OCI-LY7 (cell line): ENCODE measurements around the gene CCDC92. TPM values are rescaled to one million over a fixed set of nuclear protein-coding genes. Genes with fewer than 3 reads are reported as not detected.

Experiments
- BruUV-seq: library from RNA; stranded (reverse); fragments of 400-500 nt; replicated peaks from 2 replicates; lab custom pipeline; 2021; lab: Mats Ljungman, UMichigan
- CTCF ChIA-PET: fragments of 300-600 bp; sonication (Branson Sonifier 250); formaldehyde crosslinking; loops from one replicate; lab custom pipeline; 2022; ENCODE audit warnings: antibody characterized with exemption; ENCODE audit not compliant: unreplicated experiment; lab: Charles Lee
- POLR2A ChIA-PET: fragments of 300-600 bp; sonication (Branson Sonifier 250); formaldehyde crosslinking; loops from one replicate; lab custom pipeline; 2022; ENCODE audit warnings: antibody characterized with exemption; lab: Charles Lee
- DNase-seq: peaks from one replicate; pipeline ENCODE4 v3.0.0-alpha.2; 2015; ENCODE audit warnings: low spot score
- H2AFZ ChIP-seq: fragments of 200-600 bp; sonication (generic), shearing (Covaris generic); 2 replicates; pipeline ENCODE4 v1.6.1; 2014; ENCODE audit warnings: mild to moderate bottlenecking, antibody characterized with exemption, low read length, moderate library complexity
- H3K27ac ChIP-seq: fragments of 200-600 bp; sonication (generic); 2 replicates; pipeline ENCODE4 v1.5.1; 2014; ENCODE audit warnings: mixed run types, low read depth, mild to moderate bottlenecking, moderate library complexity, low read length, inconsistent platforms; ENCODE audit not compliant: poor library complexity, severe bottlenecking
- H3K36me3 ChIP-seq: fragments of 200-600 bp; sonication (generic); 2 replicates; pipeline ENCODE4 v1.6.1; 2014; ENCODE audit warnings: mild to moderate bottlenecking, antibody characterized with exemption, low read length, moderate library complexity, mixed read lengths; ENCODE audit not compliant: insufficient read depth
- H3K4me1 ChIP-seq: fragments of 200-600 bp; sonication (generic); 2 replicates; pipeline ENCODE4 v1.5.1; 2014; ENCODE audit warnings: mild to moderate bottlenecking, low read length; ENCODE audit not compliant: insufficient read depth, poor library complexity, severe bottlenecking
- H3K4me2 ChIP-seq: fragments of 200-600 bp; sonication (generic); 2 replicates; pipeline ENCODE4 v1.6.1; 2014; ENCODE audit warnings: mild to moderate bottlenecking, low read length
- H3K4me3 ChIP-seq: fragments of 200-600 bp; sonication (generic); 2 replicates; pipeline ENCODE4 v1.5.1; 2014; ENCODE audit warnings: mild to moderate bottlenecking, low read depth, low read length; ENCODE audit not compliant: poor library complexity, severe bottlenecking
- H3K79me2 ChIP-seq: fragments of 200-600 bp; sonication (generic); 2 replicates; pipeline ENCODE4 v1.6.1; 2016; ENCODE audit warnings: low read depth, mild to moderate bottlenecking, low read length, moderate library complexity, mixed read lengths; ENCODE audit not compliant: insufficient read depth
- H3K9me2 ChIP-seq: fragments of 200-600 bp; sonication (generic); 2 replicates; pipeline ENCODE4 v1.6.1; 2016; ENCODE audit warnings: mild to moderate bottlenecking, low read length, mixed read lengths; ENCODE audit not compliant: insufficient read depth
- H3K9me3 ChIP-seq: fragments of 200-600 bp; sonication (generic); 2 replicates; pipeline ENCODE4 v1.6.1; 2014; ENCODE audit warnings: mild to moderate bottlenecking, mixed run types, low read length, mixed read lengths
- H4K20me1 ChIP-seq: fragments of 200-600 bp; sonication (generic); 2 replicates; pipeline ENCODE4 v1.6.1; 2014; ENCODE audit warnings: mild to moderate bottlenecking, antibody characterized with exemption, low read length, moderate library complexity, mixed read lengths; ENCODE audit not compliant: insufficient read depth
- CTCF ChIP-seq: fragments of 200-600 bp; sonication (generic); conservative IDR thresholded peaks from 2 replicates; pipeline ENCODE4 v1.5.1; 2014; ENCODE audit warnings: mild to moderate bottlenecking, antibody characterized with exemption, low read length, moderate library complexity, mixed read lengths
- EZH2phosphoT487 ChIP-seq: fragments of 200-600 bp; sonication (generic); IDR thresholded peaks from 2 replicates; pipeline ENCODE4 v1.6.1; 2018; ENCODE audit warnings: low read depth, borderline replicate concordance, mild to moderate bottlenecking, mixed run types, antibody characterized with exemption, low read length, moderate library complexity, mixed read lengths
- intact Hi-C: fragments of 100-400 bp; cut with micrococcal nuclease; formaldehyde crosslinking; loops from one replicate; pipeline ENCODE4 v1.10.0; 2022; ENCODE audit not compliant: unreplicated experiment
- total RNA-seq, 2 experiments: library from RNA; depleted of rRNA in 1 of 2; stranded (reverse); fragments of >200 nt in 1 of 2; shearing (Covaris generic) in 1 of 2; gene quantifications; 2 replicates each; pipeline ENCODE4 v1.2.3, GENCODE V29; 2014 to 2022

Gene CCDC92
- total RNA-seq, 2 experiments from 2014 or later = 3.1 to 12.3 TPM

- H3K79me2 ChIP-seq = no peaks in the 10 kb centered on the region
- H4K20me1 ChIP-seq = no peaks in the 10 kb centered on the region
- no peak overlapping the region for H3K4me3 ChIP-seq
- POLR2A ChIA-PET = no interaction called here
- no TSS peak for BruUV-seq
- CTCF ChIA-PET = no interaction called here
- H3K4me2 ChIP-seq = no peak overlapping the region
- no peaks in the 10 kb centered on the region for H3K4me1 ChIP-seq
- DNase-seq = no peak
- no peak for TF ChIP-seq EZH2phosphoT487
- TF ChIP-seq CTCF = no peak
- H3K9me3 ChIP-seq = no peaks in the 10 kb centered on the region
- no peaks in the 10 kb centered on the region for H3K36me3 ChIP-seq
- H3K9me2 ChIP-seq = no peaks in the 10 kb centered on the region
- intact Hi-C loops = no loop called here
- no peak overlapping the region for H2AFZ ChIP-seq
- H3K27ac ChIP-seq = no peak overlapping the region
Measured at GRCh38 chr12:123891516-123892179, 81.0 kb downstream of the CCDC92 start.

GRCh38 chr12:123891011-123891410 is 81.6 kb downstream of the CCDC92 start:
- TF ChIP-seq EZH2phosphoT487 = no peak
- TF ChIP-seq CTCF = no peak
- Histone ChIP-seq H3K79me2 (no peaks in the 10 kb centered on the region), H3K4me2 (no peak overlapping the region), H3K36me3 (no peaks in the 10 kb centered on the region), H3K4me3 (no peak overlapping the region), H2AFZ (no peak overlapping the region), H4K20me1 (no peaks in the 10 kb centered on the region), H3K4me1 (no peaks in the 10 kb centered on the region), H3K27ac (no peak overlapping the region), H3K9me2 (no peaks in the 10 kb centered on the region), H3K9me3 (no peaks in the 10 kb centered on the region)
- POLR2A ChIA-PET = no interaction called here
- BruUV-seq = no TSS peak
- no peak for DNase-seq
- intact Hi-C loops = no loop called here
- CTCF ChIA-PET = no interaction called here

GRCh38 chr12:123890536-123890902 is 82.1 kb downstream of the CCDC92 start:
- Histone ChIP-seq H3K79me2 (no peaks in the 10 kb centered on the region), H3K4me1 (no peaks in the 10 kb centered on the region), H4K20me1 (no peaks in the 10 kb centered on the region), H2AFZ (no peak overlapping the region), H3K9me3 (no peaks in the 10 kb centered on the region), H3K27ac (no peak overlapping the region), H3K36me3 (no peaks in the 10 kb centered on the region), H3K4me2 (no peak overlapping the region), H3K4me3 (no peak overlapping the region), H3K9me2 (no peaks in the 10 kb centered on the region)
- BruUV-seq = no TSS peak
- no peak for TF ChIP-seq CTCF
- no peak for TF ChIP-seq EZH2phosphoT487
- POLR2A ChIA-PET = no interaction called here
- CTCF ChIA-PET = no interaction called here
- intact Hi-C loops = no loop called here
- no peak for DNase-seq
